ENCODE data around the gene ITPRIP. TPM values are rescaled to one million over a fixed set of nuclear protein-coding genes. Genes with fewer than 3 reads are reported as not detected.

Gene ITPRIP
- total and polyA plus RNA-seq, 2 donors (not counting 1 experiment from before 2014, with no cell fraction given) = 6.8 to 18.8 TPM

DNA sequence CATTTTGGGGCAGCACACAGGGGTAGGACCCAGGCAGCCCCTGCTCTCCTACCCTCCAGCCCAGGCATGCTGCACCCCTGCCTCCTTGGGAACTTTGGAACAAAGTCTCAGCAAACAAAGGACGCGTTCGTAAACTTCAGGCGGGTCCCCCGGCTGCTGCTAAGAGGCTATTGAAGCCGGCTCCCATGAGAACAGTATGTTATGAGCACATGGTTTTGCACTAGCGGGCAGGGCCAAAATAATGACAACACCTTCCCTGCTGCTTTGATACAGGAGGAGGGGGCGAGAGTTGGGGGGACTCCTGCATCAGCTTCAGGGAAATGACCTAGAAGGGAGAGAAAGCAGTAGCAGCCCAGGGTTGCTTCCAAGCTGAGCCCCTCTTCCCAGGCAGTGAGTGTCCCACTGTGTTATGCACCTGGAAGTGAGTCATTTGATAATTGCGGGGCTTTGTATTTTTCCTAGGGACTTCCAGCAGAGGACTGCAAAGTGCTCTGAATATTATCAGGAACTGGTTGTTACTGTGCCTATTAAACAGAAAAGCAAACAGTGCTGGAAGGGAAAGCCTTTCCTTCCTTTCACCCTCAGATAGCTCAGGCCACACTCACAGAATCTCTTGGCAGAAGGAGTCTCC lies 6.9 kb downstream of the ITPRIP start:
- peak; percentile 68 to 81 for DNase-seq (ENCODE audit: low read depth in 2 of 2)
- Histone ChIP-seq H3K27me3 (ENCODE audit: control insufficient read depth, insufficient read depth, low read length) (no peaks in the 10 kb centered on the region), H3K9ac (ENCODE audit: insufficient read depth, low read length) (peak overlapping the region; percentile 38), H3K4me1 (ENCODE audit: control insufficient read depth, extremely low read depth, insufficient read depth, low read length) (peaks cover 73% of the 10 kb centered on the region), H3K4me2 (ENCODE audit: extremely low read depth, insufficient read depth, low read length) (peak overlapping the region; percentile 56), H3K4me3 (replicated peaks in 1 of 4; ENCODE audit: control extremely low read depth in 1 of 4, insufficient read depth in 1 of 4, low read depth in 3 of 4, low read length in 4 of 4) (peak overlapping the region in 1 of 4 experiments; percentile 10), H3K36me3 (ENCODE audit: control insufficient read depth, insufficient read depth, low read length) (peaks cover 1% of the 10 kb centered on the region), H3K9me3 (ENCODE audit: control insufficient read depth, insufficient read depth, low read depth, low read length) (no peaks in the 10 kb centered on the region), H4K20me1 (ENCODE audit: control insufficient read depth, extremely low read depth, insufficient read depth, low read length) (no peaks in the 10 kb centered on the region), H3K79me2 (ENCODE audit: control insufficient read depth, insufficient read depth, low read length) (peaks cover 82% of the 10 kb centered on the region), H3K27ac (ENCODE audit: insufficient read depth, low read length) (peak overlapping the region; percentile 91), H2AFZ (ENCODE audit: low read length) (no peak overlapping the region)
- no peak for TF ChIP-seq EZH2 (IDR thresholded peaks at IDR 0.05; ENCODE audit: low read length, missing control alignments)
- TF ChIP-seq, protein P1, sequence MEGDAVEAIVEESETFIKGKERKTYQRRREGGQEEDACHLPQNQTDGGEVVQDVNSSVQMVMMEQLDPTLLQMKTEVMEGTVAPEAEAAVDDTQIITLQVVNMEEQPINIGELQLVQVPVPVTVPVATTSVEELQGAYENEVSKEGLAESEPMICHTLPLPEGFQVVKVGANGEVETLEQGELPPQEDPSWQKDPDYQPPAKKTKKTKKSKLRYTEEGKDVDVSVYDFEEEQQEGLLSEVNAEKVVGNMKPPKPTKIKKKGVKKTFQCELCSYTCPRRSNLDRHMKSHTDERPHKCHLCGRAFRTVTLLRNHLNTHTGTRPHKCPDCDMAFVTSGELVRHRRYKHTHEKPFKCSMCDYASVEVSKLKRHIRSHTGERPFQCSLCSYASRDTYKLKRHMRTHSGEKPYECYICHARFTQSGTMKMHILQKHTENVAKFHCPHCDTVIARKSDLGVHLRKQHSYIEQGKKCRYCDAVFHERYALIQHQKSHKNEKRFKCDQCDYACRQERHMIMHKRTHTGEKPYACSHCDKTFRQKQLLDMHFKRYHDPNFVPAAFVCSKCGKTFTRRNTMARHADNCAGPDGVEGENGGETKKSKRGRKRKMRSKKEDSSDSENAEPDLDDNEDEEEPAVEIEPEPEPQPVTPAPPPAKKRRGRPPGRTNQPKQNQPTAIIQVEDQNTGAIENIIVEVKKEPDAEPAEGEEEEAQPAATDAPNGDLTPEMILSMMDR (conservative IDR thresholded peaks at IDR 0.05 in 1 of 2, IDR thresholded peaks at IDR 0.05 in 1 of 2; ENCODE audit: low read depth in 1 of 2, low read length in 2 of 2) = no peak

GRCh38 chr10:104330168-104331110 lies 7.8 kb downstream of the ITPRIP start:
- Histone ChIP-seq H3K27me3 (ENCODE audit: control insufficient read depth, insufficient read depth, low read length) (no peaks in the 10 kb centered on the region), H4K20me1 (ENCODE audit: control insufficient read depth, extremely low read depth, insufficient read depth, low read length) (no peaks in the 10 kb centered on the region), H3K9ac (ENCODE audit: insufficient read depth, low read length) (peak overlapping the region; percentile 45), H3K4me1 (ENCODE audit: control insufficient read depth, extremely low read depth, insufficient read depth, low read length) (peaks cover 70% of the 10 kb centered on the region), H2AFZ (ENCODE audit: low read length) (no peak overlapping the region), H3K79me2 (ENCODE audit: control insufficient read depth, insufficient read depth, low read length) (peaks cover 82% of the 10 kb centered on the region), H3K4me3 (replicated peaks in 1 of 4; ENCODE audit: control extremely low read depth in 1 of 4, insufficient read depth in 1 of 4, low read depth in 3 of 4, low read length in 4 of 4) (peak overlapping the region in 2 of 4 experiments; percentile 3 to 24), H3K9me3 (ENCODE audit: control insufficient read depth, insufficient read depth, low read depth, low read length) (no peaks in the 10 kb centered on the region), H3K4me2 (ENCODE audit: extremely low read depth, insufficient read depth, low read length) (peak overlapping the region; percentile 51), H3K36me3 (ENCODE audit: control insufficient read depth, insufficient read depth, low read length) (peaks cover 4% of the 10 kb centered on the region), H3K27ac (ENCODE audit: insufficient read depth, low read length) (peak overlapping the region; percentile 91)
- peak; percentile 82 to 98 for DNase-seq (ENCODE audit: low read depth in 2 of 2)
- TF ChIP-seq, protein P1 (conservative IDR thresholded peaks at IDR 0.05 in 1 of 2, IDR thresholded peaks at IDR 0.05 in 1 of 2; ENCODE audit: low read depth in 1 of 2, low read length in 2 of 2) = no peak
- TF ChIP-seq EZH2 (IDR thresholded peaks at IDR 0.05; ENCODE audit: low read length, missing control alignments) = no peak

GRCh38 chr10:104329735-104330134 lies 8.5 kb downstream of the ITPRIP start:
- Histone ChIP-seq H4K20me1 (ENCODE audit: control insufficient read depth, extremely low read depth, insufficient read depth, low read length) (no peaks in the 10 kb centered on the region), H3K4me2 (ENCODE audit: extremely low read depth, insufficient read depth, low read length) (peak overlapping the region; percentile 42), H3K9me3 (ENCODE audit: control insufficient read depth, insufficient read depth, low read depth, low read length) (no peaks in the 10 kb centered on the region), H3K4me3 (replicated peaks in 1 of 4; ENCODE audit: control extremely low read depth in 1 of 4, insufficient read depth in 1 of 4, low read depth in 3 of 4, low read length in 4 of 4) (peak overlapping the region in 2 of 4 experiments; percentile 3 to 27), H3K79me2 (ENCODE audit: control insufficient read depth, insufficient read depth, low read length) (peaks cover 82% of the 10 kb centered on the region), H3K36me3 (ENCODE audit: control insufficient read depth, insufficient read depth, low read length) (peaks cover 2% of the 10 kb centered on the region), H2AFZ (ENCODE audit: low read length) (no peak overlapping the region), H3K27me3 (ENCODE audit: control insufficient read depth, insufficient read depth, low read length) (no peaks in the 10 kb centered on the region), H3K4me1 (ENCODE audit: control insufficient read depth, extremely low read depth, insufficient read depth, low read length) (peaks cover 70% of the 10 kb centered on the region), H3K27ac (ENCODE audit: insufficient read depth, low read length) (peak overlapping the region; percentile 91), H3K9ac (ENCODE audit: insufficient read depth, low read length) (peak overlapping the region; percentile 0)
- DNase-seq (ENCODE audit: low read depth in 2 of 2) = peak; percentile 77 to 88
- no peak for TF ChIP-seq EZH2 (IDR thresholded peaks at IDR 0.05; ENCODE audit: low read length, missing control alignments)
- TF ChIP-seq, protein P1 (conservative IDR thresholded peaks at IDR 0.05 in 1 of 2, IDR thresholded peaks at IDR 0.05 in 1 of 2; ENCODE audit: low read depth in 1 of 2, low read length in 2 of 2) = no peak

Data from fibroblast of lung (primary cell).